Adrenal gland (tissue), 12 donors: ENCODE results near the gene PLD4. TPM values are rescaled to one million over a fixed set of nuclear protein-coding genes. Genes with fewer than 3 reads are reported as not detected.
"Not testable (repeated sequence)": the region's sequence is repeated elsewhere in the genome, so short reads cannot be mapped to it uniquely, and the experiment has no call there.

Experiments
- DNase-seq, 7 donors: peaks; one replicate each; pipeline ENCODE4 v3.0.0-alpha.2; 2019 to 2020
- H3K27ac ChIP-seq, 5 donors: fragments of 200-600 bp; sonication (generic) in 4 of 5; 1 replicate in 3 of 5; 2 replicates in 2 of 5; pipeline versions ENCODE4 v1.5.1 to v1.8.0; 2016 to 2020; ENCODE audit warnings: mild to moderate bottlenecking in 1 of 5
- H3K27me3 ChIP-seq: fragments of 200-600 bp; 2 replicates; pipeline ENCODE4 v1.8.0; 2021
- H3K36me3 ChIP-seq, 2 donors: fragments of 200-600 bp; replicated peaks in 1 of 2; 1 replicate in 1 of 2; 2 replicates in 1 of 2; pipeline versions ENCODE4 v1.5.1 to v1.8.0; 2018 to 2022
- H3K4me1 ChIP-seq, 2 donors: fragments of 200-600 bp; replicated peaks in 1 of 2; 1 replicate in 1 of 2; 2 replicates in 1 of 2; pipeline versions ENCODE4 v1.5.1 to v1.8.0; 2018 to 2021
- H3K4me3 ChIP-seq, 4 donors: fragments of 200-600 bp; sonication (generic) in 3 of 4; one replicate each; pipeline ENCODE4 v1.5.1; 2016 to 2018
- H3K9me3 ChIP-seq, 3 donors: fragments of 200-600 bp; sonication (generic) in 1 of 3; replicated peaks in 1 of 3; 1 replicate in 2 of 3; 2 replicates in 1 of 3; pipeline versions ENCODE4 v1.5.1 to v1.8.0; 2016 to 2021
- POLR2A ChIP-seq, 2 donors: fragments of 450-650 bp; IDR thresholded peaks; one replicate each; pipeline ENCODE4 v1.6.1; 2017; ENCODE audit warnings: antibody characterized with exemption in 2 of 2, mild to moderate bottlenecking in 2 of 2, moderate library complexity in 1 of 2
- WGBS, 4 donors: extraction: QIAGEN DNeasy Blood & Tissue Kit in 2 of 4; methylation state at CpG; one replicate each; pipeline versions ENCODE4 v1.1.5 to v1.1.7; 2013 to 2017; 5-methylcytosine and 5-hydroxymethylcytosine counted together
- intact Hi-C, 2 donors: fragments of 100-400 bp; cut with DNase I; formaldehyde crosslinking; loops; one replicate each; pipeline versions ENCODE4 v1.14.1 to v1.15.0; 2022 to 2023
- polyA plus RNA-seq, 3 donors: library from polyadenylated mRNA; stranded (reverse); fragments of 200-250 nt in 2 of 3; fragments of 350-450 nt in 1 of 3; fragmentation: Illumina TruSeq in 1 of 3; extraction: RNeasy Lipid Tissue Mini Kit (QIAGEN cat#74804) in 1 of 3; gene quantifications; one replicate each; pipeline ENCODE4 v1.2.3, GENCODE V29; 2013 to 2014
- total RNA-seq, 9 donors: library from RNA; depleted of rRNA in 4 of 9; stranded (reverse); fragments of >200 nt in 4 of 9; fragments of 120-200 nt in 1 of 9; fragmentation: NEBNext Ultra II Directional in 1 of 9; extraction: Animal tissue kit (Norgen Biotek cat#: 25700) in 1 of 9; gene quantifications; one replicate each; pipeline versions ENCODE4 v1.1.0 to v1.2.4, GENCODE V29; 2013 to 2023
- TF ChIP-seq, protein P1 (sequence below), 6 experiments: fragments of 450-650 bp in 4 of 6; fragments of 200-600 bp in 2 of 6; sonication (generic) in 1 of 6; IDR thresholded peaks; 1 replicate in 5 of 6; 2 replicates in 1 of 6; pipeline versions ENCODE4 v1.5.1 to v1.8.0; 2016 to 2021; ENCODE audit warnings: antibody characterized with exemption in 6 of 6, mild to moderate bottlenecking in 2 of 6, moderate library complexity in 1 of 6
- donor health status: healthy with polysubstance abuse.
- donor health status: Bipolar disorder and iron deficiency.
- donor health status: DM: yes; HTN: yes; CAD: no.
- donor health status: DM: no; HTN: no; CAD: no.
- donor health status: DM: no; HTN: no; CAD: no.
- donor health status: DM: yes; HTN: yes; CAD: no.

PLD4 gene
- total and polyA plus RNA-seq, 12 donors, result 0.30 to 1.9 (median 0.55) TPM; not detected in 3

DNA sequence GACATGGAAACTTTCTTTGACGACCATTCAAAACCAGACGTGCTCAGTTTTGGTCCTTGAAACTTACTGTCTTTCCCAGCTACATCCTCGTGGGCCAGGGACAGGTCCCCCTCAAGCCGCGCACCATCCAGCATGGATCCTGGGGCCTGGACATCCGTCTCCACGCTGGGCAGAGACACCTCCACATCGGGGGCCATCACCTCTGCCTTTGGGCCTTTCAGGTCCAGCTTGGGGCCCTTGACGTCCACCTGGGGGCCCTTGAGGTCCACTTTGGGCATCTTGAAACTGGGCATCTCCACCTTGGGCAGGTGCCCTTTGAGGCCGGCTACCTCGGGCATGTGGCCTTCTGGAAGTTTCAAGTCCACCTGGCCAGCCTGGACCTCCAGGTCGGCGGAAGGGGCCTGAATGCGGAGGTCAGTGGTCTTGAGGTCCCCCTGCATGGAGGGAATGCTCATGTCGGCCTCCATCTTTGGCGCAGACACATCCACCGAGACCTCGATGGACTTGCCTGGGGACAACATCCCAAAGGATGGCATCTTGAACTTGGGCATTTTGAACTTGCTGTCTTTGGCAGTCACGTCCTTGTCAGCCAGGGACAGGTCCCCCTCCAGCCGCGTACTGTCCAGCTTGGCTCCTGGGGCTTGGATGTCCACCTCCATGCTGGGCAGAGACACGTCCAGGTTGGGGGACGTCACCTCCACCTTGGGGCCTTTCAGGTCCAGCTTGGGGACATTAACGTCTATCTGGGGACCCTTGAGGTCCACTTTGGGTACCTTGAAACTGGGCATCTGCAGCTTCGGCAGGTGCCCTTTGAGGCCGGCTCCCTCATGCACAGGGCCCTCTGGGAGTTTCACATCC is 17.1 kb downstream of the PLD4 start:
- Histone ChIP-seq H3K27me3 (no peaks in the 10 kb centered on the region), H3K27ac (no peak overlapping the region), H3K4me1 (no peaks in the 10 kb centered on the region), H3K9me3 (no peaks in the 10 kb centered on the region), H3K4me3 (no peak overlapping the region), H3K36me3 (no peaks in the 10 kb centered on the region)
- DNase-seq, result peak in 1 of 7 donors; percentile 7
- TF ChIP-seq POLR2A (IDR thresholded peaks at IDR 0.05), result no peak
- TF ChIP-seq, protein P1, sequence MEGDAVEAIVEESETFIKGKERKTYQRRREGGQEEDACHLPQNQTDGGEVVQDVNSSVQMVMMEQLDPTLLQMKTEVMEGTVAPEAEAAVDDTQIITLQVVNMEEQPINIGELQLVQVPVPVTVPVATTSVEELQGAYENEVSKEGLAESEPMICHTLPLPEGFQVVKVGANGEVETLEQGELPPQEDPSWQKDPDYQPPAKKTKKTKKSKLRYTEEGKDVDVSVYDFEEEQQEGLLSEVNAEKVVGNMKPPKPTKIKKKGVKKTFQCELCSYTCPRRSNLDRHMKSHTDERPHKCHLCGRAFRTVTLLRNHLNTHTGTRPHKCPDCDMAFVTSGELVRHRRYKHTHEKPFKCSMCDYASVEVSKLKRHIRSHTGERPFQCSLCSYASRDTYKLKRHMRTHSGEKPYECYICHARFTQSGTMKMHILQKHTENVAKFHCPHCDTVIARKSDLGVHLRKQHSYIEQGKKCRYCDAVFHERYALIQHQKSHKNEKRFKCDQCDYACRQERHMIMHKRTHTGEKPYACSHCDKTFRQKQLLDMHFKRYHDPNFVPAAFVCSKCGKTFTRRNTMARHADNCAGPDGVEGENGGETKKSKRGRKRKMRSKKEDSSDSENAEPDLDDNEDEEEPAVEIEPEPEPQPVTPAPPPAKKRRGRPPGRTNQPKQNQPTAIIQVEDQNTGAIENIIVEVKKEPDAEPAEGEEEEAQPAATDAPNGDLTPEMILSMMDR (IDR thresholded peaks at IDR 0.05), result no peak
- 89 to 93% (median 90%) methylated on average over 13 to 26 of the region's 26 CpGs for WGBS, 4 donors
- intact Hi-C loops, result no loop called here

DNA sequence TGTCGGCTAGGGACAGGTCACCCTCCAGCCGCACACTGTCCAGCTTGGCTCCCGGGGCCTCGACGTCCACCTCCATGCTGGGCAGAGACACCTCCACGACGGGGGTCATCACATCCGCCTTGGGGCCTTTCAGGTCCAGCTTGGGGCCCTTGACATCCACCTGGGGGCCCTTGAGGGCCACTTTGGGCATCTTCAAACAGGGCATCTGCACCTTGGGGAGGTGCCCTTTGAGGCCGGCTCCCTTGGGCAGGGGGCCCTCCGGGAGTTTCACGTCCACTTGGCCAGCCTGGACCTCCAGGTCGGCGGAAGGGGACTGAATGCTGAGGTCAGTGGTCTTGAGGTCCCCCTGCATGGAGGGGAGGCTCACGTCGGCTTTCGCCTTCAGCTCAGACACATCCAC is 17.9 kb downstream of the PLD4 start:
- Histone ChIP-seq H3K27me3 (no peaks in the 10 kb centered on the region), H3K36me3 (no peaks in the 10 kb centered on the region), H3K27ac (no peak overlapping the region), H3K4me1 (no peaks in the 10 kb centered on the region), H3K9me3 (no peaks in the 10 kb centered on the region), H3K4me3 (no peak overlapping the region)
- intact Hi-C loops, result no loop called here
- TF ChIP-seq POLR2A (IDR thresholded peaks at IDR 0.05), result no peak
- TF ChIP-seq, protein P1 (IDR thresholded peaks at IDR 0.05), result no peak
- DNase-seq, result peak in 1 of 7 donors; percentile 7
- 86 to 94% (median 93%) methylated on average over 13 to 16 of the region's 16 CpGs for WGBS, 4 donors

DNA sequence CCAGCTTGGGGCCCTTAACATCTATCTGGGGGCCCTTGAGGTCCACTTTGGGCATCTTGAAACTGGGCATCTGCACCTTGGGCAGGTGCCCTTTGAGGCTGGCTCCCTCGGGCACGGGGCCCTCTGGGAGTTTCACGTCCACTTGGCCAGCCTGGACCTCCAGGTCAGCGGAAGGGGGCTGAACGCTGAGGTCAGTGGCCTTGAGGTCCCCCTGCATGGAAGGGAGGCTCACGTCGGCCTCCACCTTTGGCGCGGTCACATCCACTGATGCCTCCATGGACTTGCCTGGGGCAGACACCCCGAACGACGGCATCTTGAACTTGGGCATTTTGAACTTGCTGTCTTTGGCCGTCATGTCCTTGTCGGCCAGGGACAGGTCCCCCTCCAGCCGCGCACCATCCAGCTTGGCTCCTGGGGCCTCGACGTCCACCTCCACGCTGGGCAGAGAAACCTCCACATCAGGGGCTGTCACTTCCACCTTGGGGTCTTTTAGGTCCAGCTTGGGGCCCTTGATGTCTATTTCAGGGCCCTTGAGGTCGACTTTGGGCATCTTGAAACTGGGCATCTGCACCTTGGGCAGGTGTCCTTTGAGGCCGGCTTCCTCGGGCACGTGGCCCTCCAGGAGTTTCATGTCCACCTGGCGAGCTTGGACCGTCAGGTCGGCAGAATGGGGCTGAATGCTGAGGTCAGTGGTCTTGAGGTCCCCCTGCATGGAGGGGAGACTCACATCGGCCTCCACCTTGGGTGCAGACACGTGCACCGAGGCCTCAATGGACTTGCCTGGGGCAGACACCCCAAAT is 18.7 kb downstream of the PLD4 start:
- intact Hi-C loops, result not testable (repeated sequence)

DNA sequence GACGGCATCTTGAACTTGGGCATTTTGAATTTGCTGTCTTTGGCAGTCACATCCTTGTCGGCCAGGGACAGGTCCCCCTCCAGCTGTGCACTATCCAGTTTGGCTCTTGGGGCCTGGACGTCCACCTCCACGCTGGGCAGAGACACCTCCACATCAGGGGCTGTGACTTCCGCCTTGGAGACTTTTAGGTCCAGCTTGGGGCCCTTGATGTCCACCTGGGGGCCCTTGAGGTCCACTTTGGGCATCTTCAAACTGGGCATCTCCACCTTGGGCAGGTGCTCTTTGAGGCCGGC is 19.3 kb downstream of the PLD4 start:
- DNase-seq, result not testable (repeated sequence)
- 69 to 100% (median 80%) methylated on average over 2 to 6 of the region's 6 CpGs for WGBS, 4 donors

More for the DNA sequence above, 18.7 kb downstream of the PLD4 start:
- not testable (repeated sequence) for H3K4me1 ChIP-seq, H3K4me3 ChIP-seq, H3K9me3 ChIP-seq, H3K27ac ChIP-seq, H3K36me3 ChIP-seq, H3K27me3 ChIP-seq
- 84 to 92% (median 89%) methylated on average over 22 to 29 of the region's 29 CpGs for WGBS, 4 donors
- DNase-seq, result peak in 1 of 7 donors; percentile 10

DNA sequence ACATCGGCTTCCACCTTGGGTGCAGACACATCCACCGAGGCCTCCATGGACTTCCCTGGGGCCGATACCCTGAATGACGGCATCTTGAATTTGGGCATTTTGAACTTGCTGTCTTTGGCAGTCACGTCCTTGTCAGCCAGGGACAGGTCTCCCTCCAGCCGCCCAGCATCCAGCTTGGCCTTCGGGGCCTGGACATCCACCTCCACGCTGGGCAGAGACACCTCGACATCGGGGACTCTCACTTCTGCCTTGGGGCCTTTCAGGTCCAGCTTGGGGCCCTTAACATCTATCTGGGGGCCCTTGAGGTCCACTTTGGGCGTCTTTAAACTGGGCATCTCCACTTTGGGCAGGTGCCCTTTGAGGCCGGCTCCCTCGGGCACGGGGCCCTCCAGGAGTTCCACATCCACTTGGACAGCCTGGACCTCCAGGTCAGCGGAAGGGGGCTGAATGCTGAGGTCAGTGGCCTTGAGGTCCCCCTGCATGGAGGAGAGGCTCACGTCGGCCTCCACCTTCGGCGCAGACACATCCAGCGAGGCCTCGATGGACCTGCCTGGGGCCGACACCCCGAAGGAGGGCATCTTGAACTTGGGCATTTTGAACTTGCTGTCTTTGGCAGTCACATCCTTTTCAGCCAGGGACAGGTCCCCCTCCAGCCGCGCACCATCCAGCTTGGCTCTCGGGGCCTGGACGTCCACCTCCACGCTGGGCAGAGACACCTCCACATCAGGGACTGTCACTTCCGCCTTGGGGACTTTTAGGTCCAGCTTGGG is 19.9 kb downstream of the PLD4 start:
- H3K27me3 ChIP-seq, H3K36me3 ChIP-seq, H3K9me3 ChIP-seq, H3K4me3 ChIP-seq, H3K27ac ChIP-seq, intact Hi-C loops, H3K4me1 ChIP-seq, DNase-seq: not testable (repeated sequence)
- WGBS, 4 donors, result 89 to 95% (median 92%) methylated on average over 16 to 29 of the region's 29 CpGs

More for the DNA sequence above, 19.3 kb downstream of the PLD4 start:
- H3K9me3 ChIP-seq, H3K4me3 ChIP-seq, H3K36me3 ChIP-seq, H3K27me3 ChIP-seq, H3K4me1 ChIP-seq, intact Hi-C loops, H3K27ac ChIP-seq: not testable (repeated sequence)

DNA sequence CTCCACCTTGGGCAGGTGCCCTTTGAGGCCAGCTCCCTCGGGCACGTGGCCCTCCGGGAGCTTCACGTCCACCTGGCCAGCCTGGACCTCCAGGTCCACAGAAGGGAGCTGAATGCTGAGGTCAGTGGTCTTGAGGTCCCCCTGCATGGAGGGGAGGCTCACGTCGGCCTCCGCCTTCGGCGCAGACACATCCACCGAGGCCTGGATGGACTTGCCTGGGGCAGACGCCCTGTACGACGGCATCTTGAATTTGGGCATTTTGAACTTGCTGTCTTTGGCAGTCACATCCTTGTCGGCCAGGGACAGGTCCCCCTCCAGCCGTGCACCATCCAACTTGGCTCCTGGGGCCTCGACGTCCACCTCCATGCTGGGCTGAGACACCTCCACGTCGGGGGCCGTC is 20.6 kb downstream of the PLD4 start:
- intact Hi-C loops, H3K27ac ChIP-seq, H3K9me3 ChIP-seq, H3K4me3 ChIP-seq, H3K36me3 ChIP-seq, H3K4me1 ChIP-seq, H3K27me3 ChIP-seq: not testable (repeated sequence)
- WGBS, 4 donors, result 77 to 93% (median 86%) methylated on average over 14 to 19 of the region's 20 CpGs
- peak in 1 of 7 donors; percentile 7 for DNase-seq

DNA sequence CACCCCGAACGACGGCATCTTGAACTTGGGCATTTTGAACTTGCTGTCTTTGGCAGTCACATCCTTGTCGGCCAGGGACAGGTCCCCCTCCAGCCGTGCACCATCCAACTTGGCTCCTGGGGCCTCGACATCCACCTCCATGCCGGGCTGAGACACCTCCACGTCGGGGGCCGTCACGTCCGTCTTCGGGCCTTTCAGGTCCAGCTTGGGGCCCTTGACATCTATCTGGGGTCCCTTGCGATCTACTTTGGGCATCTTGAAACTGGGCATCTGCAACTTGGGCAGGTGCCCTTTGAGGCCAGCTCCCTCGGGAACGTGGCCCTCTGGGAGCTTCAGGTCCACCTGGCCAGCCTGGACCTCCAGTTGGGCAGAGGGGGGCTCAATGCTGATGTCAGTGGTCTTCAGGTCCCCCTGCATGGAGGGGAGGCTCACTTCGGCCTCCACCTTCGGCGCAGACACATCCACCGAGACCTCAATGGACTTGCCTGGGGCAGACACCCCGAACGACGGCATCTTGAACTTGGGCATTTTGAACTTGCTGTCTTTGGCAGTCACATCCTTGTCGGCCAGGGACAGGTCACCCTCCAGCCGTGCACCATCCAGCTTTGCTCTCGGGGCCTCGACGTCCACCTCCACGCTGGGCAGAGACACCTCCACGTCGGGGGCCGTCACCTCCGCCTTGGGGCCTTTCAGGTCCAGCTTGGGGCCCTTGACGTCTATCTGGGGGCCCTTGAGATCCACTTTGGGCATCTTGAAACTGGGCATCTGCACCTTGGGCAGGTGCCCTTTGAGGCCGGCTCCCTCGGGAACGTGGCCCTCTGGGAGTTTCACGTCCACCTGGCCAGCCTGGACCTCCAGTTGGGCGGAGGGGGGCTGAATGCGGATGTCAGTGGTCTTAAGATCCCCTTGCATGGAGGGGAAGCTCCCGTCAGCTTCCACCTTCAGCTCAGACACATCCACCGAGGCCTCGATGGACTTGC is 21.6 kb downstream of the PLD4 start:
- H3K27ac ChIP-seq, H3K27me3 ChIP-seq, intact Hi-C loops, H3K4me1 ChIP-seq, H3K4me3 ChIP-seq, H3K9me3 ChIP-seq, H3K36me3 ChIP-seq: not testable (repeated sequence)
- 85 to 93% (median 88%) methylated on average over 19 to 42 of the region's 43 CpGs for WGBS, 4 donors
- DNase-seq, result peak in 1 of 7 donors; percentile 10
